DND-41 (cell line): ENCODE results near the gene TDRD12.

Experiments used
- ATAC-seq: fragments of 200-7000 bp; cut with Tn5 transposase; 3 replicates; pipeline ENCODE4 v1.9.1; 2021; ENCODE audit warnings: low read depth; ENCODE audit not compliant: insufficient read depth
- DNase-seq: peaks from one replicate; pipeline ENCODE4 v3.0.0-alpha.2; 2020
- H2AFZ ChIP-seq: 2 replicates; pipeline ENCODE4 v1.6.0; 2012; ENCODE audit warnings: low read depth, low read length
- H3K27ac ChIP-seq: 2 replicates; pipeline ENCODE4 v1.5.1; 2012; ENCODE audit warnings: low read length, inconsistent platforms
- H3K27me3 ChIP-seq: fragments of 200-600 bp; sonication (generic); 2 replicates; pipeline ENCODE4 v1.6.0; 2012; ENCODE audit warnings: low read length, mild to moderate bottlenecking, inconsistent platforms; ENCODE audit not compliant: insufficient read depth, poor library complexity
- H3K36me3 ChIP-seq: 2 replicates; pipeline ENCODE4 v1.5.1; 2012; ENCODE audit warnings: low read length, inconsistent platforms; ENCODE audit not compliant: insufficient read depth
- H3K4me1 ChIP-seq: 2 replicates; pipeline ENCODE4 v1.5.1; 2012; ENCODE audit warnings: mild to moderate bottlenecking, low read length; ENCODE audit not compliant: insufficient read depth
- H3K4me2 ChIP-seq: 2 replicates; pipeline ENCODE4 v1.6.0; 2012; ENCODE audit warnings: mild to moderate bottlenecking, moderate library complexity, low read length, inconsistent platforms; ENCODE audit not compliant: insufficient read depth
- H3K4me3 ChIP-seq, 2 experiments: fragments of 200-600 bp in 1 of 2; shearing (Covaris generic) in 1 of 2; 2 replicates each; pipeline ENCODE4 v1.5.1; 2012 to 2016; ENCODE audit warnings: inconsistent platforms in 2 of 2, low read length in 2 of 2, mild to moderate bottlenecking in 2 of 2, low read depth in 1 of 2, moderate library complexity in 1 of 2
- H3K79me2 ChIP-seq: 2 replicates; pipeline ENCODE4 v1.6.0; 2012; ENCODE audit warnings: low read length, inconsistent platforms; ENCODE audit not compliant: insufficient read depth
- H3K9ac ChIP-seq: 2 replicates; pipeline ENCODE4 v1.6.0; 2012; ENCODE audit warnings: low read depth, mild to moderate bottlenecking, inconsistent platforms, low read length, moderate library complexity
- H3K9me3 ChIP-seq: 2 replicates; pipeline ENCODE4 v1.5.1; 2012; ENCODE audit warnings: low read length, moderate library complexity, mild to moderate bottlenecking, inconsistent platforms; ENCODE audit not compliant: insufficient read depth, severe bottlenecking
- H4K20me1 ChIP-seq: 2 replicates; pipeline ENCODE4 v1.6.0; 2012; ENCODE audit warnings: low read length; ENCODE audit not compliant: insufficient read depth
- EZH2 ChIP-seq: IDR thresholded peaks from 3 replicates; pipeline ENCODE4 v1.6.1; 2012; ENCODE audit warnings: borderline replicate concordance, low read depth, mild to moderate bottlenecking, moderate library complexity, low read length, inconsistent platforms; ENCODE audit not compliant: severe bottlenecking
- TF ChIP-seq, protein P1 (sequence below): IDR thresholded peaks from 2 replicates; pipeline ENCODE4 v1.5.1; 2012; ENCODE audit warnings: borderline replicate concordance, low read length, moderate library complexity, mild to moderate bottlenecking; ENCODE audit not compliant: poor library complexity, severe bottlenecking; ENCODE audit errors: extremely low read depth

The TDRD12 gene

DNA sequence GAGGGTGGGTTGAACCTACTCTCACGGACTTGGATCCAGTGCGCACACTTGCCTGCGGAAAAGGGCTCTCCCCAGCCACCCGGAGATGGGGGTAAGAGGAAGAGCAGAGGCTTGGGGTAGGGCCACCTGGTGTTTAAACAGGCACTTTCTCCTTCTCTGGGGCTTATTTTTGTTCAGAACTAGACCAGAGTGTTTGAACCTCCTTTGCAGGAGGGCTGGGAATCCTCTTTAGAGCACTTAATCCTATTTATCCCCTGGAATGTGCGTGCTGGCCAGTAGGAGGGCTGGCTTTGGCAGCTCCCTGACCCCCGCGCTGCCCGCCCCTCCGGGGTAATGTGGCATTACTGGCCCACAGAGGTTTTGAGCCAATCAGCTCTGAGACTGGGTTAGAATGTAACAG lies 41.9 kb upstream of the TDRD12 start:
- Histone ChIP-seq H3K4me1 (peaks cover 28% of the 10 kb centered on the region), H3K27me3 (no peaks in the 10 kb centered on the region), H3K9ac (no peak overlapping the region), H3K27ac (no peak overlapping the region), H2AFZ (no peak overlapping the region), H3K36me3 (no peaks in the 10 kb centered on the region; the same call in 1 of the 2 replicates), H3K9me3 (no peaks in the 10 kb centered on the region), H3K4me3 (no peak overlapping the region), H3K4me2 (no peak overlapping the region), H4K20me1 (peaks cover 20% of the 10 kb centered on the region), H3K79me2 (peaks cover 23% of the 10 kb centered on the region)
- ATAC-seq (no peak), DNase-seq (no peak)
- no peak for TF ChIP-seq EZH2
- TF ChIP-seq, protein P1, sequence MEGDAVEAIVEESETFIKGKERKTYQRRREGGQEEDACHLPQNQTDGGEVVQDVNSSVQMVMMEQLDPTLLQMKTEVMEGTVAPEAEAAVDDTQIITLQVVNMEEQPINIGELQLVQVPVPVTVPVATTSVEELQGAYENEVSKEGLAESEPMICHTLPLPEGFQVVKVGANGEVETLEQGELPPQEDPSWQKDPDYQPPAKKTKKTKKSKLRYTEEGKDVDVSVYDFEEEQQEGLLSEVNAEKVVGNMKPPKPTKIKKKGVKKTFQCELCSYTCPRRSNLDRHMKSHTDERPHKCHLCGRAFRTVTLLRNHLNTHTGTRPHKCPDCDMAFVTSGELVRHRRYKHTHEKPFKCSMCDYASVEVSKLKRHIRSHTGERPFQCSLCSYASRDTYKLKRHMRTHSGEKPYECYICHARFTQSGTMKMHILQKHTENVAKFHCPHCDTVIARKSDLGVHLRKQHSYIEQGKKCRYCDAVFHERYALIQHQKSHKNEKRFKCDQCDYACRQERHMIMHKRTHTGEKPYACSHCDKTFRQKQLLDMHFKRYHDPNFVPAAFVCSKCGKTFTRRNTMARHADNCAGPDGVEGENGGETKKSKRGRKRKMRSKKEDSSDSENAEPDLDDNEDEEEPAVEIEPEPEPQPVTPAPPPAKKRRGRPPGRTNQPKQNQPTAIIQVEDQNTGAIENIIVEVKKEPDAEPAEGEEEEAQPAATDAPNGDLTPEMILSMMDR: no peak

GRCh38 chr19:32680986-32681385 lies 38.6 kb upstream of the TDRD12 start:
- Histone ChIP-seq H4K20me1 (no peaks in the 10 kb centered on the region; the same call in 1 of the 2 replicates), H3K27ac (no peak overlapping the region), H3K9me3 (no peaks in the 10 kb centered on the region), H3K27me3 (no peaks in the 10 kb centered on the region), H3K4me2 (no peak overlapping the region), H3K4me1 (peaks cover 3% of the 10 kb centered on the region), H2AFZ (no peak overlapping the region), H3K36me3 (no peaks in the 10 kb centered on the region), H3K79me2 (no peaks in the 10 kb centered on the region), H3K9ac (no peak overlapping the region), H3K4me3 (no peak overlapping the region)
- no peak for TF ChIP-seq EZH2
- TF ChIP-seq, protein P1: no peak
- DNase-seq: no peak
- no peak for ATAC-seq

- H3K9me3 ChIP-seq: no peaks in the 10 kb centered on the region
- no peak overlapping the region for H2AFZ ChIP-seq
- H3K36me3 ChIP-seq: no peaks in the 10 kb centered on the region
- ATAC-seq: no peak
- TF ChIP-seq, protein P1: no peak
- TF ChIP-seq EZH2: no peak
- H3K4me2 ChIP-seq: no peak overlapping the region
- no peaks in the 10 kb centered on the region for H3K27me3 ChIP-seq
- no peak overlapping the region for H3K27ac ChIP-seq
- no peaks in the 10 kb centered on the region for H4K20me1 ChIP-seq
- no peak for DNase-seq
- H3K79me2 ChIP-seq: no peaks in the 10 kb centered on the region
- H3K4me1 ChIP-seq: no peaks in the 10 kb centered on the region
- no peak overlapping the region for H3K4me3 ChIP-seq
- H3K9ac ChIP-seq: no peak overlapping the region
Measured at GRCh38 chr19:32682317-32682716, 37.2 kb upstream of the TDRD12 start.
